ENCODE results near the gene PPP4R1. TPM values are rescaled to one million over a fixed set of nuclear protein-coding genes. Genes with fewer than 3 reads are reported as not detected.
A peak's percentile ranks its signal among the peaks of the same experiment; 100 is the strongest.

The PPP4R1 gene
- total RNA-seq, 4 donors from 2014 or later = 118 to 168 (median 140) TPM

- Histone ChIP-seq H3K4me1 (peaks cover 0 to 8% (median 0%) of the 10 kb centered on the region in 4 donors), H3K27me3 (no peaks in the 10 kb centered on the region), H3K27ac (no peak overlapping the region), H3K9me3 (no peaks in the 10 kb centered on the region), H3K36me3 (peaks cover 0 to 10% (median 0%) of the 10 kb centered on the region in 3 donors), H3K4me3 (no peak overlapping the region)
- no peak for DNase-seq
- TF ChIP-seq POLR2A (IDR thresholded peaks at IDR 0.05) = no peak
- TF ChIP-seq, protein P1, sequence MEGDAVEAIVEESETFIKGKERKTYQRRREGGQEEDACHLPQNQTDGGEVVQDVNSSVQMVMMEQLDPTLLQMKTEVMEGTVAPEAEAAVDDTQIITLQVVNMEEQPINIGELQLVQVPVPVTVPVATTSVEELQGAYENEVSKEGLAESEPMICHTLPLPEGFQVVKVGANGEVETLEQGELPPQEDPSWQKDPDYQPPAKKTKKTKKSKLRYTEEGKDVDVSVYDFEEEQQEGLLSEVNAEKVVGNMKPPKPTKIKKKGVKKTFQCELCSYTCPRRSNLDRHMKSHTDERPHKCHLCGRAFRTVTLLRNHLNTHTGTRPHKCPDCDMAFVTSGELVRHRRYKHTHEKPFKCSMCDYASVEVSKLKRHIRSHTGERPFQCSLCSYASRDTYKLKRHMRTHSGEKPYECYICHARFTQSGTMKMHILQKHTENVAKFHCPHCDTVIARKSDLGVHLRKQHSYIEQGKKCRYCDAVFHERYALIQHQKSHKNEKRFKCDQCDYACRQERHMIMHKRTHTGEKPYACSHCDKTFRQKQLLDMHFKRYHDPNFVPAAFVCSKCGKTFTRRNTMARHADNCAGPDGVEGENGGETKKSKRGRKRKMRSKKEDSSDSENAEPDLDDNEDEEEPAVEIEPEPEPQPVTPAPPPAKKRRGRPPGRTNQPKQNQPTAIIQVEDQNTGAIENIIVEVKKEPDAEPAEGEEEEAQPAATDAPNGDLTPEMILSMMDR (IDR thresholded peaks at IDR 0.05) = no peak
Measured at GRCh38 chr18:9520666-9521065, 93.7 kb downstream of the PPP4R1 start.

DNA sequence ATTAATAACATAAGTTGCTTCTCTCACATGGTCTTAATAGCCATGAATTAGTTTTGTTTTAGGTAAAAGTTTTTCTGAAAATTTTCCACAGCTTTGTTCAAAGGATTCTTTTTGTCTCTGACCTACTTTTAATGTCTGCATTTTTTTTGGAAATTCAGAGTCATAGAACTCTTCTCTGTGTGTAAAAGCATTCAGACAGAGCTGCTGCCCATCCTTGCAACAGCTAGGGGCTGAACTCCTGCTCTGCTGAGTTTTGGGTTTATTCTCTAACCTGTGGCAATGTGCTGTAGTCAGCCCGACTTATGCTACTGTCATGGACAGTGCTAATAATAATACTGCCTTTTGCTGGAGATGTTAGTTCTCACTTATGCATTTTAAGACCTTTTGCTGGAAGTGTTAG lies 95.0 kb downstream of the PPP4R1 start:
- Histone ChIP-seq H3K36me3 (peaks cover 0 to 11% (median 0%) of the 10 kb centered on the region in 3 donors), H3K9me3 (no peaks in the 10 kb centered on the region), H3K27ac (no peak overlapping the region), H3K4me3 (no peak overlapping the region), H3K4me1 (peaks cover 0 to 8% (median 0%) of the 10 kb centered on the region in 4 donors), H3K27me3 (no peaks in the 10 kb centered on the region)
- no peak for DNase-seq
- TF ChIP-seq, protein P1 (IDR thresholded peaks at IDR 0.05) = no peak
- TF ChIP-seq POLR2A (IDR thresholded peaks at IDR 0.05) = no peak

GRCh38 chr18:9517869-9518268 lies 96.5 kb downstream of the PPP4R1 start:
- DNase-seq = no peak
- H3K4me1 ChIP-seq = peaks cover 0 to 8% (median 0%) of the 10 kb centered on the region in 4 donors
- H3K4me3 ChIP-seq = no peak overlapping the region
- peaks cover 0 to 24% (median 0%) of the 10 kb centered on the region in 3 donors for H3K36me3 ChIP-seq
- H3K27me3 ChIP-seq = no peaks in the 10 kb centered on the region
- H3K27ac ChIP-seq = no peak overlapping the region
- TF ChIP-seq, protein P1 (IDR thresholded peaks at IDR 0.05) = no peak
- no peak for TF ChIP-seq POLR2A (IDR thresholded peaks at IDR 0.05)
- H3K9me3 ChIP-seq = no peaks in the 10 kb centered on the region

DNA sequence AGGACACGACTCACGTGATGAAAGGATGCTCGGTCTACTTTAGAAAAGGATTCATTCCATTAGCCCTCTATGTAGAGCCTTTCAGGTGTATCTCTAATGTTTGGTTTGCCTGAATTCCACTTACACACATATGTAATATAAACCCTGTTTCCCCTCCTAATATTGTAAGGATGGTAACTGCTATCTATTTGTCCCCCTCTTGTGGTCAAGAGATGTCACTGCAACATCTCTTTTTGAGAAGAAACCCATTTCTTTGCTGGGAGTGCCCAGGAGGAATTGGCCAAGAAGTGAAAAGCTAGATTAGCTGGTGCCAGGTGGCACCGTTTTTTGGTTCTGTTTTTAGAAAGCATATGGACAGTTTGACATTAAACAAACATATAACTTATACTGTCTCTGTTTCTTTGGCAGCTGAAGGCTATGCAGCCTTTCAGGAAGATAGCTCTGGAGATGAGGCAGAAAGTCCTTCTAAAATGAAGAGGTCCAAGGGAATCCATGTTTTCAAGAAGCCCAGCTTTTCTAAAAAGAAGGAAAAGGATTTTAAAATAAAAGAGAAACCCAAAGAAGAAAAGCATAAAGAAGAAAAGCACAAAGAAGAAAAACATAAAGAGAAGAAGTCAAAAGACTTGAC lies 97.8 kb downstream of the PPP4R1 start:
- H3K4me3 ChIP-seq = no peak overlapping the region
- no peak for DNase-seq
- H3K27ac ChIP-seq = no peak overlapping the region
- H3K27me3 ChIP-seq = no peaks in the 10 kb centered on the region
- peaks cover 0 to 24% (median 0%) of the 10 kb centered on the region in 3 donors for H3K36me3 ChIP-seq
- peaks cover 0 to 6% (median 0%) of the 10 kb centered on the region in 4 donors for H3K4me1 ChIP-seq
- TF ChIP-seq POLR2A (IDR thresholded peaks at IDR 0.05) = no peak
- TF ChIP-seq, protein P1 (IDR thresholded peaks at IDR 0.05) = peak; percentile 67 to 88 (median 84)
- H3K9me3 ChIP-seq = no peaks in the 10 kb centered on the region

- no peaks in the 10 kb centered on the region for H3K4me1 ChIP-seq
- H3K36me3 ChIP-seq = peaks cover 0 to 24% (median 0%) of the 10 kb centered on the region in 3 donors
- no peak for DNase-seq
- no peaks in the 10 kb centered on the region for H3K9me3 ChIP-seq
- no peak overlapping the region for H3K27ac ChIP-seq
- H3K27me3 ChIP-seq = no peaks in the 10 kb centered on the region
- H3K4me3 ChIP-seq = no peak overlapping the region
- no peak for TF ChIP-seq POLR2A (IDR thresholded peaks at IDR 0.05)
- TF ChIP-seq, protein P1 (IDR thresholded peaks at IDR 0.05) = no peak
Measured at GRCh38 chr18:9513971-9514512, 100.3 kb downstream of the PPP4R1 start.
